T-helper 17 cell (primary cell): ENCODE results near the gene KCNQ2. TPM values are rescaled to one million over a fixed set of nuclear protein-coding genes. Genes with fewer than 3 reads are reported as not detected.
A peak's percentile ranks its signal among the peaks of the same experiment; 100 is the strongest.

Source experiments
- ATAC-seq: fragments of 150-1000 bp; cut with Tn5 transposase; 2 replicates; pipeline ENCODE4 v1.10.0; 2021; ENCODE audit warnings: mild to moderate bottlenecking, moderate library complexity
- DNase-seq, 3 donors: peaks; one replicate each; pipeline versions ENCODE4 v3.0.0 to v3.0.0-alpha.2; 2020 to 2021
- H3K9me3 ChIP-seq: one replicate; pipeline ENCODE4 v1.7.0; 2013; ENCODE audit warnings: low read length, mild to moderate bottlenecking; ENCODE audit not compliant: control insufficient read depth, poor library complexity, severe bottlenecking
- H3K27ac Mint-ChIP-seq: one replicate; pipeline ENCODE4 v1.8.0; 2022; ENCODE audit warnings: mild to moderate bottlenecking, moderate library complexity, mixed read lengths
- H3K27me3 Mint-ChIP-seq: one replicate; pipeline ENCODE4 v1.8.0; 2022; ENCODE audit warnings: mixed read lengths
- H3K36me3 Mint-ChIP-seq: one replicate; pipeline ENCODE4 v1.8.0; 2022; ENCODE audit warnings: low read depth, mixed read lengths
- H3K4me1 Mint-ChIP-seq: one replicate; pipeline ENCODE4 v1.8.0; 2022; ENCODE audit warnings: mild to moderate bottlenecking, mixed read lengths
- H3K4me3 Mint-ChIP-seq: one replicate; pipeline ENCODE4 v1.8.0; 2022; ENCODE audit warnings: mild to moderate bottlenecking, moderate library complexity, mixed read lengths
- total RNA-seq, 4 donors: library from RNA in 2 of 4; stranded (reverse) in 2 of 4; gene quantifications; one replicate each; pipeline ENCODE4 v1.2.3 and lab custom pipeline; 2022 to 2026

Gene KCNQ2
- total RNA-seq, 2 donors from 2014 or later: not detected

GRCh38 chr20:63456429-63457284 is 15.8 kb downstream of the KCNQ2 start:
- DNase-seq: no peak
- no peaks in the 10 kb centered on the region for H3K36me3 Mint-ChIP-seq
- ATAC-seq: no peak
- H3K27me3 Mint-ChIP-seq: peaks cover 27% of the 10 kb centered on the region
- no peak overlapping the region for H3K27ac Mint-ChIP-seq
- peak overlapping the region; percentile 31 for H3K4me3 Mint-ChIP-seq
- peaks cover 2% of the 10 kb centered on the region for H3K4me1 Mint-ChIP-seq
- H3K9me3 ChIP-seq: no peaks in the 10 kb centered on the region

GRCh38 chr20:63455568-63455859 is 16.9 kb downstream of the KCNQ2 start:
- Mint-ChIP-seq H3K4me1 (peaks cover 2% of the 10 kb centered on the region), H3K27me3 (peaks cover 18% of the 10 kb centered on the region), H3K36me3 (no peaks in the 10 kb centered on the region), H3K4me3 (no peak overlapping the region), H3K27ac (no peak overlapping the region)
- ATAC-seq (no peak), DNase-seq (no peak)
- H3K9me3 ChIP-seq: no peaks in the 10 kb centered on the region

GRCh38 chr20:63454731-63455567 is 17.5 kb downstream of the KCNQ2 start:
- Mint-ChIP-seq H3K4me3 (no peak overlapping the region), H3K27ac (no peak overlapping the region), H3K4me1 (peaks cover 2% of the 10 kb centered on the region), H3K27me3 (peaks cover 15% of the 10 kb centered on the region), H3K36me3 (no peaks in the 10 kb centered on the region)
- H3K9me3 ChIP-seq: no peaks in the 10 kb centered on the region
- DNase-seq (no peak), ATAC-seq (no peak)

- Mint-ChIP-seq H3K27ac (no peak overlapping the region), H3K4me1 (peaks cover 2% of the 10 kb centered on the region), H3K27me3 (peaks cover 19% of the 10 kb centered on the region), H3K4me3 (no peak overlapping the region), H3K36me3 (no peaks in the 10 kb centered on the region)
- DNase-seq: no peak
- no peak for ATAC-seq
- no peaks in the 10 kb centered on the region for H3K9me3 ChIP-seq
Observed at GRCh38 chr20:63452821-63453523, 19.5 kb downstream of the KCNQ2 start.

- Mint-ChIP-seq H3K27ac (no peak overlapping the region), H3K4me1 (peaks cover 2% of the 10 kb centered on the region), H3K4me3 (no peak overlapping the region), H3K27me3 (peaks cover 26% of the 10 kb centered on the region), H3K36me3 (peaks cover under 1% of the 10 kb centered on the region)
- ATAC-seq: no peak
- H3K9me3 ChIP-seq: no peaks in the 10 kb centered on the region
- no peak for DNase-seq
Observed at GRCh38 chr20:63452341-63452740, 20.1 kb downstream of the KCNQ2 start.

GRCh38 chr20:63451821-63452220 is 20.6 kb downstream of the KCNQ2 start:
- Mint-ChIP-seq H3K4me1 (peaks cover 2% of the 10 kb centered on the region), H3K36me3 (peaks cover 3% of the 10 kb centered on the region), H3K4me3 (no peak overlapping the region), H3K27me3 (peaks cover 30% of the 10 kb centered on the region), H3K27ac (no peak overlapping the region)
- no peaks in the 10 kb centered on the region for H3K9me3 ChIP-seq
- no peak for DNase-seq
- ATAC-seq: no peak

GRCh38 chr20:63449796-63450730 is 22.4 kb downstream of the KCNQ2 start:
- H3K4me1 Mint-ChIP-seq: peaks cover 2% of the 10 kb centered on the region
- H3K27ac Mint-ChIP-seq: no peak overlapping the region
- H3K27me3 Mint-ChIP-seq: peaks cover 21% of the 10 kb centered on the region
- DNase-seq (no peak), ATAC-seq (no peak)
- H3K9me3 ChIP-seq: no peaks in the 10 kb centered on the region
- no peak overlapping the region for H3K4me3 Mint-ChIP-seq
- H3K36me3 Mint-ChIP-seq: peaks cover 3% of the 10 kb centered on the region

- peaks cover 15% of the 10 kb centered on the region for H3K27me3 Mint-ChIP-seq
- no peak overlapping the region for H3K27ac Mint-ChIP-seq
- peaks cover 3% of the 10 kb centered on the region for H3K36me3 Mint-ChIP-seq
- no peak for DNase-seq
- no peak overlapping the region for H3K4me3 Mint-ChIP-seq
- no peaks in the 10 kb centered on the region for H3K9me3 ChIP-seq
- H3K4me1 Mint-ChIP-seq: no peaks in the 10 kb centered on the region
- ATAC-seq: no peak
Observed at GRCh38 chr20:63449025-63449424, 23.4 kb downstream of the KCNQ2 start.

- no peak overlapping the region for H3K27ac Mint-ChIP-seq
Observed at GRCh38 chr20:63448031-63448430, 24.4 kb downstream of the KCNQ2 start.

GRCh38 chr20:63447320-63447719 is 25.1 kb downstream of the KCNQ2 start:
- Mint-ChIP-seq H3K27me3 (peaks cover 15% of the 10 kb centered on the region), H3K36me3 (peaks cover 3% of the 10 kb centered on the region), H3K4me1 (no peaks in the 10 kb centered on the region), H3K27ac (no peak overlapping the region), H3K4me3 (no peak overlapping the region)
- ATAC-seq (no peak), DNase-seq (no peak)
- no peaks in the 10 kb centered on the region for H3K9me3 ChIP-seq

More at GRCh38 chr20:63448031-63448430, 24.4 kb downstream of the KCNQ2 start:
- Mint-ChIP-seq H3K27me3 (peaks cover 15% of the 10 kb centered on the region), H3K4me3 (no peak overlapping the region), H3K4me1 (no peaks in the 10 kb centered on the region), H3K36me3 (peaks cover 3% of the 10 kb centered on the region)
- H3K9me3 ChIP-seq: no peaks in the 10 kb centered on the region
- no peak for DNase-seq
- ATAC-seq: no peak

- Mint-ChIP-seq H3K4me3 (no peak overlapping the region), H3K27ac (no peak overlapping the region), H3K36me3 (peaks cover 3% of the 10 kb centered on the region), H3K4me1 (peaks cover 5% of the 10 kb centered on the region), H3K27me3 (peaks cover 15% of the 10 kb centered on the region)
- H3K9me3 ChIP-seq: no peaks in the 10 kb centered on the region
- ATAC-seq (no peak), DNase-seq (no peak)
Observed at GRCh38 chr20:63446216-63447024, 26.0 kb downstream of the KCNQ2 start.
